VCaP (cell line): Measurements from ENCODE around the gene ZNF460.

ENCODE experiments used
- H3K27ac ChIP-seq: fragments of 450-650 bp; 2 replicates; pipeline ENCODE4 v1.5.1; 2017
- TF ChIP-seq, protein P1 (sequence below): fragments of 450-650 bp; conservative IDR thresholded peaks from 2 replicates; pipeline ENCODE4 v1.5.1; 2017; ENCODE audit warnings: mild to moderate bottlenecking, moderate library complexity

Gene ZNF460

GRCh38 chr19:57342582-57342981 is 62.3 kb downstream of the ZNF460 start:
- H3K27ac ChIP-seq, result no peak overlapping the region
- TF ChIP-seq, protein P1, sequence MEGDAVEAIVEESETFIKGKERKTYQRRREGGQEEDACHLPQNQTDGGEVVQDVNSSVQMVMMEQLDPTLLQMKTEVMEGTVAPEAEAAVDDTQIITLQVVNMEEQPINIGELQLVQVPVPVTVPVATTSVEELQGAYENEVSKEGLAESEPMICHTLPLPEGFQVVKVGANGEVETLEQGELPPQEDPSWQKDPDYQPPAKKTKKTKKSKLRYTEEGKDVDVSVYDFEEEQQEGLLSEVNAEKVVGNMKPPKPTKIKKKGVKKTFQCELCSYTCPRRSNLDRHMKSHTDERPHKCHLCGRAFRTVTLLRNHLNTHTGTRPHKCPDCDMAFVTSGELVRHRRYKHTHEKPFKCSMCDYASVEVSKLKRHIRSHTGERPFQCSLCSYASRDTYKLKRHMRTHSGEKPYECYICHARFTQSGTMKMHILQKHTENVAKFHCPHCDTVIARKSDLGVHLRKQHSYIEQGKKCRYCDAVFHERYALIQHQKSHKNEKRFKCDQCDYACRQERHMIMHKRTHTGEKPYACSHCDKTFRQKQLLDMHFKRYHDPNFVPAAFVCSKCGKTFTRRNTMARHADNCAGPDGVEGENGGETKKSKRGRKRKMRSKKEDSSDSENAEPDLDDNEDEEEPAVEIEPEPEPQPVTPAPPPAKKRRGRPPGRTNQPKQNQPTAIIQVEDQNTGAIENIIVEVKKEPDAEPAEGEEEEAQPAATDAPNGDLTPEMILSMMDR, result no peak
